ENCODE data around the gene TSTD2.
"Not testable (repeated sequence)": the region's sequence is repeated elsewhere in the genome, so short reads cannot be mapped to it uniquely, and the experiment has no call there.

- not testable (repeated sequence) for TF ChIP-seq CTCF (conservative IDR thresholded peaks at IDR 0.05 in 1 of 2, IDR thresholded peaks at IDR 0.05 in 1 of 2; ENCODE audit: extremely low read depth in 1 of 2, insufficient read depth in 1 of 2, low read depth in 1 of 2, low read length in 2 of 2); EZH2 (IDR thresholded peaks at IDR 0.05; ENCODE audit: borderline replicate concordance, low read length)
Measured at GRCh38 chr9:97584778-97585177, 48.4 kb downstream of the TSTD2 start.

Data from mammary epithelial cell (primary cell).